Activated B cell treated with CpG ODN at 0.5 μM for 24 hours (primary cell): ENCODE results near the gene RIN3. TPM values are rescaled to one million over a fixed set of nuclear protein-coding genes. Genes with fewer than 3 reads are reported as not detected.

Experiments
- ATAC-seq: fragments of 200-7000 bp; cut with Tn5 transposase; one replicate; pipeline ENCODE4 v1.10.0; 2021; ENCODE audit warnings: low read depth, mild to moderate bottlenecking, moderate library complexity
- CTCF ChIA-PET: fragments of 350-600 bp; sonication (Branson Sonifier 250); formaldehyde crosslinking; loops from one replicate; lab custom pipeline; 2021; ENCODE audit warnings: antibody characterized with exemption; lab: Charles Lee
- POLR2A ChIA-PET: fragments of 350-600 bp; sonication (Branson Sonifier 250); formaldehyde crosslinking; loops from one replicate; lab custom pipeline; 2021; ENCODE audit warnings: antibody characterized with exemption; lab: Charles Lee
- DNase-seq: peaks from one replicate; pipeline ENCODE4 v3.0.0; 2022
- H3K27ac Mint-ChIP-seq: one replicate; pipeline ENCODE4 v1.8.0; 2020; ENCODE audit warnings: mixed read lengths
- H3K27me3 Mint-ChIP-seq: one replicate; pipeline ENCODE4 v1.8.0; 2021; ENCODE audit warnings: mixed read lengths
- H3K36me3 Mint-ChIP-seq: one replicate; pipeline ENCODE4 v1.8.0; 2021; ENCODE audit warnings: low read depth, mixed read lengths
- H3K4me1 Mint-ChIP-seq: one replicate; pipeline ENCODE4 v1.8.0; 2021; ENCODE audit warnings: mixed read lengths
- H3K4me3 Mint-ChIP-seq: one replicate; pipeline ENCODE4 v1.8.0; 2020; ENCODE audit warnings: mild to moderate bottlenecking, mixed read lengths
- H3K9me3 Mint-ChIP-seq: one replicate; pipeline ENCODE4 v1.8.0; 2020; ENCODE audit warnings: mixed read lengths
- CTCF ChIP-seq: fragments of 200-600 bp; IDR thresholded peaks from one replicate; pipeline ENCODE4 v1.8.0; 2022; ENCODE audit warnings: antibody characterized with exemption, mild to moderate bottlenecking
- intact Hi-C: fragments of 100-400 bp; cut with micrococcal nuclease; formaldehyde crosslinking; loops from one replicate; pipeline ENCODE4 v1.15.1; 2024
- total RNA-seq: library from RNA; stranded (reverse); gene quantifications from 2 replicates; pipeline ENCODE4 v1.2.3, GENCODE V29; 2022

The RIN3 gene
- total RNA-seq, 1 donor from 2014 or later: 62.6 TPM

- ATAC-seq (no peak), DNase-seq (no peak)
- ChIA-PET CTCF (no interaction called here), POLR2A (interaction anchor here (0.8 kb wide), 1 partner anchor 10 kb away, joined by 3 read pairs; no protein-coding TSS in a partner anchor)
- H3K27me3 Mint-ChIP-seq: no peaks in the 10 kb centered on the region
- no peaks in the 10 kb centered on the region for H3K9me3 Mint-ChIP-seq
- H3K36me3 Mint-ChIP-seq: peaks cover 2% of the 10 kb centered on the region
- peaks cover 28% of the 10 kb centered on the region for H3K4me1 Mint-ChIP-seq
- no peak for TF ChIP-seq CTCF
- no peak overlapping the region for H3K4me3 Mint-ChIP-seq
- no peak overlapping the region for H3K27ac Mint-ChIP-seq
- intact Hi-C loops: no loop called here
Observed at GRCh38 chr14:92519246-92520101, 5.9 kb downstream of the RIN3 start.

- no peak for ATAC-seq
- peaks cover 2% of the 10 kb centered on the region for H3K36me3 Mint-ChIP-seq
- H3K4me3 Mint-ChIP-seq: no peak overlapping the region
- no peak overlapping the region for H3K27ac Mint-ChIP-seq
- POLR2A ChIA-PET: no interaction called here
- peaks cover 24% of the 10 kb centered on the region for H3K4me1 Mint-ChIP-seq
- no peaks in the 10 kb centered on the region for H3K27me3 Mint-ChIP-seq
- CTCF ChIA-PET: no interaction called here
- no peak for DNase-seq
- intact Hi-C loops: no loop called here
- H3K9me3 Mint-ChIP-seq: no peaks in the 10 kb centered on the region
- no peak for TF ChIP-seq CTCF
Observed at GRCh38 chr14:92520102-92521057, 6.8 kb downstream of the RIN3 start.

- Mint-ChIP-seq H3K4me3 (no peak overlapping the region), H3K36me3 (peaks cover 2% of the 10 kb centered on the region), H3K9me3 (no peaks in the 10 kb centered on the region), H3K4me1 (peaks cover 18% of the 10 kb centered on the region), H3K27ac (no peak overlapping the region), H3K27me3 (no peaks in the 10 kb centered on the region)
- ChIA-PET CTCF (no interaction called here), POLR2A (no interaction called here)
- TF ChIP-seq CTCF: no peak
- intact Hi-C loops: no loop called here
- DNase-seq (no peak), ATAC-seq (no peak)
Observed at GRCh38 chr14:92521058-92521415, 7.5 kb downstream of the RIN3 start.

- no peaks in the 10 kb centered on the region for H3K27me3 Mint-ChIP-seq
- H3K36me3 Mint-ChIP-seq: peaks cover 2% of the 10 kb centered on the region
- no peak for ATAC-seq
- no peak for TF ChIP-seq CTCF
- CTCF ChIA-PET: no interaction called here
- DNase-seq: no peak
- intact Hi-C loops: no loop called here
- POLR2A ChIA-PET: no interaction called here
- H3K4me1 Mint-ChIP-seq: peaks cover 5% of the 10 kb centered on the region
- H3K9me3 Mint-ChIP-seq: no peaks in the 10 kb centered on the region
- no peak overlapping the region for H3K27ac Mint-ChIP-seq
- no peak overlapping the region for H3K4me3 Mint-ChIP-seq
Observed at GRCh38 chr14:92523752-92524151, 10.2 kb downstream of the RIN3 start.
